Ascending aorta (tissue), 2 donors: ENCODE measurements around the gene TMC3. TPM values are rescaled to one million over a fixed set of nuclear protein-coding genes. Genes with fewer than 3 reads are reported as not detected.
"Not testable (repeated sequence)": the region's sequence is repeated elsewhere in the genome, so short reads cannot be mapped to it uniquely, and the experiment has no call there.

Source experiments
- DNase-seq, 2 donors: peaks; one replicate each; pipeline ENCODE4 v3.0.0-alpha.2; 2019; ENCODE audit warnings: low spot score in 2 of 2
- H3K27ac ChIP-seq, 2 donors: fragments of 200-600 bp; sonication (generic); one replicate each; pipeline ENCODE4 v1.5.1; 2016 to 2017; ENCODE audit warnings: mild to moderate bottlenecking in 1 of 2
- H3K27me3 ChIP-seq: fragments of 200-600 bp; sonication (generic); one replicate; pipeline ENCODE4 v1.5.1; 2017
- H3K36me3 ChIP-seq, 2 donors: fragments of 200-600 bp; sonication (generic); one replicate each; pipeline ENCODE4 v1.5.1; 2016
- H3K4me1 ChIP-seq, 2 donors: fragments of 200-600 bp; sonication (generic); one replicate each; pipeline ENCODE4 v1.5.1; 2016 to 2017; ENCODE audit warnings: mild to moderate bottlenecking in 1 of 2
- H3K4me3 ChIP-seq, 2 donors: fragments of 200-600 bp; sonication (generic); one replicate each; pipeline ENCODE4 v1.5.1; 2016 to 2017; ENCODE audit warnings: mild to moderate bottlenecking in 1 of 2
- H3K9me3 ChIP-seq, 2 donors: fragments of 200-600 bp; sonication (generic); one replicate each; pipeline ENCODE4 v1.5.1; 2016
- CTCF ChIP-seq, 3 experiments: fragments of 200-600 bp in 2 of 3; fragments of 450-650 bp in 1 of 3; sonication (generic) in 2 of 3; IDR thresholded peaks; one replicate each; pipeline ENCODE4 v1.5.1; 2016 to 2019; ENCODE audit warnings: antibody characterized with exemption in 3 of 3, mild to moderate bottlenecking in 1 of 3, moderate library complexity in 1 of 3
- intact Hi-C: fragments of 100-400 bp; cut with DNase I; formaldehyde crosslinking; loops from one replicate; pipeline ENCODE4 v1.15.1; 2023
- total RNA-seq: library from RNA; depleted of rRNA; stranded (reverse); fragments of >200 nt; gene quantifications from one replicate; pipeline ENCODE4 v1.1.0, GENCODE V29; 2016

TMC3 gene
- total RNA-seq, 1 donor from 2014 or later = not detected

- Histone ChIP-seq H3K9me3 (no peaks in the 10 kb centered on the region), H3K4me1 (peaks cover 3 to 4% of the 10 kb centered on the region in 2 donors), H3K27ac (no peak overlapping the region), H3K27me3 (no peaks in the 10 kb centered on the region), H3K36me3 (no peaks in the 10 kb centered on the region), H3K4me3 (no peak overlapping the region)
- no peak for DNase-seq
- intact Hi-C loops = loop anchor here (10.0 kb wide), 1 partner anchor 848 kb away; no protein-coding TSS in a partner anchor
- no peak for TF ChIP-seq CTCF (IDR thresholded peaks at IDR 0.05)
Measured at GRCh38 chr15:81332326-81332725, 41.7 kb downstream of the TMC3 start.

- Histone ChIP-seq H3K4me1 (no peaks in the 10 kb centered on the region), H3K36me3 (no peaks in the 10 kb centered on the region), H3K9me3 (no peaks in the 10 kb centered on the region), H3K27me3 (no peaks in the 10 kb centered on the region), H3K27ac (no peak overlapping the region), H3K4me3 (no peak overlapping the region)
- no peak for DNase-seq
- intact Hi-C loops = loop anchor here (10.0 kb wide), 1 partner anchor 847 kb away; no protein-coding TSS in a partner anchor
- TF ChIP-seq CTCF (IDR thresholded peaks at IDR 0.05) = no peak
Measured at GRCh38 chr15:81331600-81331999, 42.4 kb downstream of the TMC3 start.

GRCh38 chr15:81331141-81331540 is 42.9 kb downstream of the TMC3 start:
- not testable (repeated sequence) for H3K36me3 ChIP-seq, H3K27ac ChIP-seq, H3K4me3 ChIP-seq, H3K27me3 ChIP-seq, H3K4me1 ChIP-seq, H3K9me3 ChIP-seq, DNase-seq
- intact Hi-C loops = loop anchor here (10.0 kb wide), 1 partner anchor 846 kb away; no protein-coding TSS in a partner anchor

GRCh38 chr15:81330366-81331090 is 43.5 kb downstream of the TMC3 start:
- no peaks in the 10 kb centered on the region for H3K36me3 ChIP-seq
- no peaks in the 10 kb centered on the region for H3K9me3 ChIP-seq
- TF ChIP-seq CTCF (IDR thresholded peaks at IDR 0.05) = no peak
- no peaks in the 10 kb centered on the region for H3K4me1 ChIP-seq
- DNase-seq = no peak
- no peaks in the 10 kb centered on the region for H3K27me3 ChIP-seq
- H3K27ac ChIP-seq = no peak overlapping the region
- H3K4me3 ChIP-seq = no peak overlapping the region
- intact Hi-C loops = loop anchor here (10.0 kb wide), 1 partner anchor 846 kb away; no protein-coding TSS in a partner anchor

GRCh38 chr15:81329446-81329845 is 44.6 kb downstream of the TMC3 start:
- Histone ChIP-seq H3K9me3 (no peaks in the 10 kb centered on the region), H3K4me3 (no peak overlapping the region), H3K4me1 (peaks cover 0 to 3% of the 10 kb centered on the region in 2 donors), H3K27me3 (no peaks in the 10 kb centered on the region), H3K36me3 (no peaks in the 10 kb centered on the region), H3K27ac (no peak overlapping the region)
- DNase-seq = no peak
- no peak for TF ChIP-seq CTCF (IDR thresholded peaks at IDR 0.05)
- intact Hi-C loops = loop anchor here (10.0 kb wide), 1 partner anchor 715 kb away; the partner anchor contains the start of gene MEX3B

GRCh38 chr15:81327516-81327915 is 46.5 kb downstream of the TMC3 start:
- Histone ChIP-seq H3K9me3 (no peaks in the 10 kb centered on the region), H3K27ac (no peak overlapping the region), H3K36me3 (no peaks in the 10 kb centered on the region), H3K4me1 (peaks cover 5 to 7% of the 10 kb centered on the region in 2 donors), H3K27me3 (no peaks in the 10 kb centered on the region), H3K4me3 (no peak overlapping the region)
- intact Hi-C loops = loop anchor here (10.0 kb wide), 1 partner anchor 717 kb away; the partner anchor contains the start of gene MEX3B
- no peak for DNase-seq
- no peak for TF ChIP-seq CTCF (IDR thresholded peaks at IDR 0.05)
